ENCODE data around the gene GALNT6.
"Not testable (repeated sequence)": the region's sequence is repeated elsewhere in the genome, so short reads cannot be mapped to it uniquely, and the experiment has no call there.

The GALNT6 gene

GRCh38 chr12:51358496-51358895, 32.7 kb downstream of the GALNT6 start:
- no peak for DNase-seq (ENCODE audit: low read depth)

DNA sequence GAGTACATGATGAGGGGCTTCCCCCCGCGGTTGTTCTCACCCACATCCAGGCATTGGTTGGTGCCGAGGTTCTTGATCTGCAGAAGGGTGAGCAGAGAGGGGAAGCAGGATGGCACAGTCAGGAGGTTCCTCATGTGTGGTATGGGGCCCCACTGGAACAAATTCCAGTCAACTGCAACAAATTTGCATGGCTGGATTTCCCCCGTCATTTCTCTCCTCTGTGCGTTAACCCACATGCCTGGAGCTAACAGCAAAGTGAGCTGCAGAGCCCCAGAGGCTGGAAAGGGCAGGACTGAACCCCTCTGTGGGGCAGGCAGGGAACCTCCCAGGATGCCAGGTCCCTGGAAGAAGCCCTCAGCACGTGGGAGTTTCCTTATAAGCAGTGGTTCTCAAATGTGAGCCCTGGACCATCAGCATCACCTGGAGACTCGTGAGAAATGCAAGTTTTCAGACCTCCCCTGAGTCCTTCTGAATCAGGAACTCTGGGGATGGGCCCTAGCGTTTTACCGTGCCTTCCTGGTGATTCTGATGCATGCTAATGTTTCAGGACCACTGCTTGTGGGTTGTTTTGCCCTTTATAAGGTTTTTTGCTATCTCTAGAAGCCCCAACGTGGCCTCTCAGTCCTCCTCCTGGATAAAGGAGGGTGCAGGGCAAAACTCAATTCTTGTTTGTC, 33.7 kb downstream of the GALNT6 start:
- DNase-seq (ENCODE audit: low read depth) = no peak

DNA sequence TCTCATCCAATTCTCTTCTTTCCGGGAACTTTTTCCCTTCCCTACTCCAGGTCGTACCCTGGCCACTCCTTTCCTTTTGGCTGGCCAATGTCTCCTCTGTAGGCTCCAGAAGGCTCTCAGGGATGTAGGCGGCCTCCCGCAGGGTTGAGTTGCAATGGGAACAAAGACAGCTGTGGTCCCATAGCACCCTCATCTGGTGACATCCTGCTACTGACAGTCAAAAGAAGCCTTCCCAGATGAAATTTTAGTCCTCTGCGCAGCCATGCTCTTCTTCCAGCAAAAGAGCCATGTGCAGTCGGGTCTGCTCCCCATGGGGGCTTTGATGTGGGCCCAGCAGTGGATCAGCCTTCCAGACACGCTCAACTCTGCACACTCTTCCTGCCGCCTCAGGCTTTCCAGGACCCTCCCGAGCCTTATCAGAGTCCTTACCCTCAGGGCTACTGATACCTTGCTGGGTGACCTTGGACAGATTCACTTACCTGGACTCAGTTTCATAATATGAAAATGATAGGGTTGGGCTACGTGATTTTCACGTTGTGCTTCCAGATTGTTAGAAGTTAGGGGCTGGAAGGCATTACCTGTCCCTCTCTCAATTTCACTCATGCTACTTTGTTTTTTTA, 39.2 kb downstream of the GALNT6 start:
- no peak for DNase-seq (ENCODE audit: low read depth)

GRCh38 chr12:51349026-51349425, 42.2 kb downstream of the GALNT6 start:
- no peak for DNase-seq (ENCODE audit: low read depth)

- DNase-seq (ENCODE audit: low read depth) = no peak
Observed at GRCh38 chr12:51348116-51348515, 43.1 kb downstream of the GALNT6 start.

DNA sequence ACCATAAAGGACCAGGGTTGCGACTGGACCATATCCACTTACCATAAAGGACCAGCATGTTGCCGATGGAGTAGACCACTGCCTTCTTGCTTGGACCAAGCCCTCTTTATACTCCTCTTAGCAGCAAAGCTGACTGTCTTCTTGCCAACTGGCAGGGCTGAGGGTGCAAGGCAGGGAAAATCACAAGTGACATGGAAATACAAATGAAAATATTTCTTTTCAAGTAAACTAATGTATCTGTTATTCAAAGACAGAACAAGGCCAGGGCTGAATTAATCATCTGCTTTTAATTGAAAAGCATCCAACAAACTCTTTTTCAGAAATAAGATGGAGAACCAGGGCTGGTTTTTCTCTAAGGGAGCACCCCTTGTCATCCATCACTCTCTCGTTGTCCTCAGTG, 44.6 kb downstream of the GALNT6 start, which contains the start of gene CELA1:
CELA1 (minus strand) TSS at position 99 of the 400 bp plus-strand sequence; CDS start at position 58, 41 bp downstream.
- no peak for DNase-seq (ENCODE audit: low read depth)

GRCh38 chr12:51345681-51346080, 45.5 kb downstream of the GALNT6 start:
- DNase-seq (ENCODE audit: low read depth) = no peak

DNA sequence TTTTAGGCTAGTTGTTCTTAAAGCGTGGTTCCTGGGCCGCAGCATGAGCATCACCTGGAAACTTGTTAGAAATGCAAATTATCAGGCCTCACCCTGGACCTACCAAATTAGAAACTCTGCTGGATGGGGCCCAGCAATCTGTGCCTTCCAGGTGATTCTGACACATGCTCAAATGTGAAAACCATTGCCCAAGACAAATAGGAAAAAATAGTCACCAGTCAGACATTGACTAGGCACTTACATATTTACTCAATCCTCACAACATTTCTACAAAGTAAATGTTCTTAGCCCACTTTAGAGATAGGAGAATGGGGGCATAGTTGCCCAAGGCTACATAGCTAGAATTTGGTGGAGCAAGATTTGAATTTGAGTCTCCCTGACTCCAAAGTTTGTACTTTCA, 48.0 kb downstream of the GALNT6 start:
- DNase-seq (ENCODE audit: low read depth) = no peak

DNA sequence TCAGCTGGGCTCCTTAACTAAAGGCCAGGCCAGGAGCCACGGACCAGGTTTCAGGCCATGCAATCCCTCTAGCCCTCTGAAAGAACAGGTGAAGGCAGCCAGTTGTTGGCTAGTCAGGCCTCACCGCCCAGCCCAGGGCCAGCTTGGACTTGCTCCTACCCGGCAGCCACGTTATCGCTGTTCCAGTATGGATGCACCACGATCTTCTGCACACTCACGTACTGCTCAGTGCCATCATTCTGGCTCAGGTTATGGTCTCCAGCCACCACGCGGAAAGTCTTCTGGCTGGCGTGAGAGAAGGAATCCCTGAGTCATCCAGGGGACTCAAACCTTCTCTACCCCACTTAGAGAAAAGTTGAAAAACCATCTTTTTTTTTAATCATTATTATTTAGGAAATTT, 48.8 kb downstream of the GALNT6 start:
- DNase-seq (ENCODE audit: low read depth) = no peak

DNA sequence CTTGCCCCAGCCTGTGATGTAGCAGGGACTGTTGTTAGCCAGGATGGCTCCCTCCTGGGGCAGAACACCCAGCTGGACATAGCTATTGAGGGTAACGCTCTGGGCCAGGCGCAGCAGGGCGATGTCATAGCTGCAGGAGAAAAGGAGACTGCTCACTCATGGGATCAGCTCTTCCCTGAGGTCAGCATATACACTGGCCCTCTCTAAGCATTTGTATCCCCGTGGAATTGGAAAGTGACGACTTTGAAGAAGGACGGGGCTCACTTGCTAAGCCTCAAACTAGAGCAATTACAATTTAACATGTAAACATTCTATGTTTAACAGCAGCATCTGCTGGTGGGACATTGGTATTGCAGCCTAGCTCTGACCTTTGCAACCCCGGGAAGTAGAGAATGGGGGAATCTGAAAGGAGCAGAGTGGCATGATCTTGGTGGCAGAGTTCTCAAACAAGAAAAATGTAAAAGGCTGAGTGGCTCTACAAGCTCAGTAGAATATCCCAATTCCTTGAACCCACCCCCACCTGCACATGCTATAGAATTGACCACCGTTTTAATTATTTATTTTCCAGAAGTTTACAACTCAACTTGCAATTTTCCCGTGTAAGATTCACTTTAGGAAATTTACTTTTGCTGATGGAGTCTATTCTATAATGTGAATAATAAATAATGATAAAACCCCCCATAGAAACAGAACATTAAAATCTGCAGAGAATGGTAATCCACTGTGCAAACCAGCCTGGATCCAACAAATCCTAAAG, 49.8 kb downstream of the GALNT6 start:
- peak; percentile 36 for DNase-seq (ENCODE audit: low read depth)

DNA sequence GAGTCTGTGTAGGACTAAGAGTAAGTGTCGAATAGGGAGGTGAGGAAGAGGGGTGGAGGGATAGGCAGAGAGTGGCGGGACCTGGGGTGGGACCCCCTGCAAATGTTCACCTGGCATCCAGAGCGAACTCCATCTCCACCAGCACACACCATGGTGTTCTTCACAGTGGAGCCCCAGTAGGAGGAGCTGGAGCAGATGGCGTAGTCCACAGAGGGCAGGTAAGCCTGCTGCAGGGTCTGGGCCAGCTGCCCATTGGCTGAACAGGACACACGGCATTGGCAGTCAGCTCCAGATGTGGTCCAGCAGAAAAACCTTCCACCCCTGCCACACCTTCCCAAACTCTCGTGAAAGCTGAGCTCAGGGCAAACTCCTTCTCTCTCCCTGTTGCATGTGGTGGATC, 51.5 kb downstream of the GALNT6 start:
- DNase-seq (ENCODE audit: low read depth) = no peak

- DNase-seq (ENCODE audit: low read depth) = not testable (repeated sequence)
Observed at GRCh38 chr12:51337336-51337735, 53.9 kb downstream of the GALNT6 start.

DNA sequence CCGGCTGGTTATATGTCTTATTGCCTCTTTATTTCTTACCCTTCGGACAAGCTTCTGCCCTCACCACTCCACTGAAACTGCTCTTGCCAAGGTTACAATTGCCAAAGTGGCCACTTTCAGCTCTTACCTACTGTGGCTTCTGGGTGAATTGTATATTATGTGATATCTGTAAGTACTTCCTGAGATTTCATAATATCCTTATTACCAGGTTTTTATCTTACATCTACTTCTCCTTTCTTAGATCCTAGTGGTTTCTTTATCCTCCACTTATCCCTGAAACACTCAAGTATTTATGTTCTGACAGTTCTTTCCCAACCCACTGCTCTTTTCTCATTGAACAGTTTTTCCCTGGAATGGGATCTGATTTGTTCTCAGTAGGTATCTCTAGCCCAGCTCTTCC, 55.3 kb downstream of the GALNT6 start:
- DNase-seq (ENCODE audit: low read depth) = no peak

DNA sequence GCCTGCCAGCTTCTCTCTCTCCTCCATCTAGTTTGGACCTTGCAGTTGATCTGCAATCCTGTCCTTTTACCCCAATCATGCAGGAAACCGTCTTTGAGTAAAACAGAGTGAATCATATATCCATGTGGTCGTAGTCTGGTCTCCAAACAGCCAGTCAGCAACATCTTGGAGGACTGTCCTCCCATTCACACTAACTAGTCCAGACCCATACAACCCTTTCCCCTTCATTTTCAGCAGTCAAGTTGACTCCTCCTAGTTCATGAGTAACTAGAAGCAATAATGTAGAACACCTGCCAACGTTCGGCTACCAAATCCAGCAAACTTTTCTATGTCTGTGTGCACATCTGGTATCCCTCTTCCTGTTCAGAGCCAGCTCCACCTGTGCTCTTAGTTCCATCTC, 56.4 kb downstream of the GALNT6 start:
- DNase-seq (ENCODE audit: low read depth) = no peak

GRCh38 chr12:51333536-51333935, 57.7 kb downstream of the GALNT6 start:
- DNase-seq (ENCODE audit: low read depth) = no peak

- DNase-seq (ENCODE audit: low read depth) = no peak
Observed at GRCh38 chr12:51330186-51330585, 61.0 kb downstream of the GALNT6 start.

GRCh38 chr12:51329742-51330141, 61.5 kb downstream of the GALNT6 start:
- DNase-seq (ENCODE audit: low read depth) = no peak

- no peak for DNase-seq (ENCODE audit: low read depth)
Observed at GRCh38 chr12:51328587-51328986, 62.6 kb downstream of the GALNT6 start.

DNA sequence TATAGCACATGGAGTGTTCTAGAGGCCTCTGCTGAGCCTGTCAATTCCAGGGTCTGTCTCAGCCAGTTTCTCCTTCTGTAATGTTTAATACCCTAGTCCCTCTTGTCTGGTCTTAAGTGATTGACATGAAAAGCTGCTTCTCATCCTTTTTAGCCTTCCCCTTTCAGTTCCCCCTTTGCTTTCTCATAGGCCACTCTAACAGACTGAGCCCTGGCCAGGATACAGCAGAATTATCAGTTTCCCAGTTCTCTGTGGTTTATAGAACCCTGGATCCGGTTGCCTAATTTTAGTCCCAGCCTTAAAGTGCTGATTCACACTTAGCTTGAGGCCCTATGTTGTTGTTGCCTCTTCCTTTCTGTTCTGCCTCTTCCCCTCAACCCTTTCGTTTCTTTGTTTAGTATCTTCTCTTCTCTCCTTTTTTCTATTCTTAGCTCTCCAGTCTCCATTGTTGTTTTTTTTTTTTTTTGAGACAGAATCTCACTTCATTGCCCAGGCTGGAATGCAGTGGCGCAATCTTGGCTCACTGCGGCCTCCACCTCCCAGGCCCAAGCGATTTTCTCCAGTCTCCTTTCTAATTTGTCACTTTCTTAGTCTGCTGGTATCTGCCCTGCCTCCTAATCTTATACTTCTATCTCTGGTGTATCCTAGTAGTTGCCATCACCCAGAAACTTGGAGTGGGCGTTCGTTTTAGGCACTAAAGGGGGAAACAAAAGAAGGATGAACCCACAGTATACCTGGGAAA, 64.3 kb downstream of the GALNT6 start:
- DNase-seq (ENCODE audit: low read depth) = no peak

- no peak for DNase-seq (ENCODE audit: low read depth)
Observed at GRCh38 chr12:51324953-51325352, 66.3 kb downstream of the GALNT6 start.

- peak; percentile 54 for DNase-seq (ENCODE audit: low read depth)
Observed at GRCh38 chr12:51323966-51324895, 67.0 kb downstream of the GALNT6 start, which contains the start of gene BIN2. Gene BIN2 (minus strand): TSS chr12:51324174. CDS start chr12:51324102, 72 bp downstream.

Data from activated T-helper 9 cell treated with anti-CD3 and anti-CD28 coated beads, Interleukin-2, amount 50 U/mL, for 16 hours (primary cell).